Sigmoid colon (tissue), 7 donors: ENCODE results near the gene FGGY. TPM values are rescaled to one million over a fixed set of nuclear protein-coding genes. Genes with fewer than 3 reads are reported as not detected.

Experiments used
- DNase-seq: peaks from one replicate; pipeline ENCODE4 v3.0.0-alpha.2; 2019
- H3K27ac ChIP-seq, 4 donors: fragments of 200-600 bp; sonication (generic); one replicate each; pipeline ENCODE4 v1.5.1; 2016 to 2019; ENCODE audit warnings: mild to moderate bottlenecking in 1 of 4
- H3K27me3 ChIP-seq, 3 donors: fragments of 200-600 bp; sonication (generic); one replicate each; pipeline ENCODE4 v1.5.1; 2019; ENCODE audit warnings: mild to moderate bottlenecking in 1 of 3
- H3K36me3 ChIP-seq, 4 donors: fragments of 200-600 bp; sonication (generic); one replicate each; pipeline ENCODE4 v1.5.1; 2016 to 2019
- H3K4me1 ChIP-seq, 4 donors: fragments of 200-600 bp; sonication (generic); one replicate each; pipeline ENCODE4 v1.5.1; 2017 to 2019
- H3K4me3 ChIP-seq, 4 donors: fragments of 200-600 bp; sonication (generic); one replicate each; pipeline ENCODE4 v1.5.1; 2017 to 2019; ENCODE audit warnings: mild to moderate bottlenecking in 2 of 4, moderate library complexity in 1 of 4
- H3K9me3 ChIP-seq, 4 donors: fragments of 200-600 bp in 3 of 4; sonication (generic) in 3 of 4; one replicate each; pipeline versions ENCODE4 v1.5.1 to v1.6.1; 2013 to 2019
- CTCF ChIP-seq, 4 experiments: fragments of 450-650 bp in 3 of 4; fragments of 200-600 bp in 1 of 4; IDR thresholded peaks; one replicate each; pipeline ENCODE4 v1.5.1; 2016 to 2019; ENCODE audit warnings: antibody characterized with exemption in 4 of 4, mild to moderate bottlenecking in 3 of 4, moderate library complexity in 2 of 4
- EP300 ChIP-seq, 4 donors: sonication (generic); formaldehyde crosslinking; IDR thresholded peaks; one replicate each; pipeline ENCODE4 v1.6.1; 2017; ENCODE audit warnings: antibody characterized with exemption in 4 of 4
- POLR2A ChIP-seq, 2 donors: fragments of 450-650 bp; IDR thresholded peaks; one replicate each; pipeline ENCODE4 v1.6.1; 2016; ENCODE audit warnings: antibody characterized with exemption in 2 of 2, mild to moderate bottlenecking in 2 of 2, moderate library complexity in 2 of 2
- POLR2AphosphoS5 ChIP-seq, 4 donors: sonication (generic); formaldehyde crosslinking; IDR thresholded peaks; one replicate each; pipeline ENCODE4 v1.6.1; 2017; ENCODE audit warnings: antibody characterized with exemption in 4 of 4
- WGBS, 2 donors: extraction: QIAGEN DNeasy Blood & Tissue Kit; methylation state at CpG; one replicate each; pipeline ENCODE4 v1.1.7; 2013; 5-methylcytosine and 5-hydroxymethylcytosine counted together
- intact Hi-C: fragments of 100-400 bp; cut with DNase I; formaldehyde crosslinking; loops from one replicate; pipeline ENCODE4 v1.15.1; 2023
- polyA plus RNA-seq, 3 donors: library from polyadenylated mRNA; stranded (reverse); fragments of 200-250 nt; gene quantifications; one replicate each; pipeline ENCODE4 v1.2.3, GENCODE V29; 2013
- total RNA-seq, 4 donors: library from RNA; depleted of rRNA; stranded (reverse); fragments of >200 nt; gene quantifications; one replicate each; pipeline ENCODE4 v1.1.0, GENCODE V29; 2016
- donor health status: healthy with polysubstance abuse.
- donor health status: Bipolar disorder and iron deficiency.
- donor health status: healthy.

FGGY gene
- total and polyA plus RNA-seq, 7 donors, result 4.8 to 54.1 (median 20.5) TPM

GRCh38 chr1:59322814-59323213 is 25.9 kb downstream of the FGGY start:
- WGBS, 2 donors, result 71 to 88% methylated on average over 2 of the region's 2 CpGs
- Histone ChIP-seq H3K4me3 (no peak overlapping the region), H3K27ac (no peak overlapping the region), H3K4me1 (peaks cover 0 to 8% (median 2%) of the 10 kb centered on the region in 4 donors), H3K9me3 (no peaks in the 10 kb centered on the region), H3K27me3 (no peaks in the 10 kb centered on the region), H3K36me3 (no peaks in the 10 kb centered on the region)
- DNase-seq, result no peak
- intact Hi-C loops, result no loop called here
- TF ChIP-seq EP300 (IDR thresholded peaks at IDR 0.05), result no peak
- no peak for TF ChIP-seq POLR2AphosphoS5 (IDR thresholded peaks at IDR 0.05)

GRCh38 chr1:59323879-59324278 is 27.0 kb downstream of the FGGY start:
- no peak for TF ChIP-seq EP300 (IDR thresholded peaks at IDR 0.05)
- no peak for TF ChIP-seq POLR2AphosphoS5 (IDR thresholded peaks at IDR 0.05)
- no peak for TF ChIP-seq CTCF (IDR thresholded peaks at IDR 0.05)
- TF ChIP-seq POLR2A (IDR thresholded peaks at IDR 0.05), result no peak
- H3K36me3 ChIP-seq, result no peaks in the 10 kb centered on the region
- peaks cover 0 to under 1% (median under 1%) of the 10 kb centered on the region in 4 donors for H3K4me1 ChIP-seq
- intact Hi-C loops, result no loop called here
- H3K4me3 ChIP-seq, result no peak overlapping the region
- DNase-seq, result no peak
- H3K27ac ChIP-seq, result no peak overlapping the region
- WGBS, 2 donors, result 99% methylated on average over 3 of the region's 3 CpGs
- H3K9me3 ChIP-seq, result no peaks in the 10 kb centered on the region
- H3K27me3 ChIP-seq, result no peaks in the 10 kb centered on the region

GRCh38 chr1:59328353-59328752 is 31.5 kb downstream of the FGGY start:
- 85 to 93% methylated on average over 2 of the region's 2 CpGs for WGBS, 2 donors
- intact Hi-C loops, result no loop called here
- no peak overlapping the region for H3K27ac ChIP-seq

GRCh38 chr1:59329412-59330053 is 32.6 kb downstream of the FGGY start:
- H3K4me3 ChIP-seq, result no peak overlapping the region
- no peak for DNase-seq
- intact Hi-C loops, result no loop called here
- H3K36me3 ChIP-seq, result no peaks in the 10 kb centered on the region
- TF ChIP-seq EP300 (IDR thresholded peaks at IDR 0.05) (no peak), CTCF (IDR thresholded peaks at IDR 0.05) (no peak), POLR2AphosphoS5 (IDR thresholded peaks at IDR 0.05) (no peak), POLR2A (IDR thresholded peaks at IDR 0.05) (no peak)
- no peaks in the 10 kb centered on the region for H3K4me1 ChIP-seq
- H3K27ac ChIP-seq, result no peak overlapping the region
- 95 to 96% methylated on average over 4 of the region's 4 CpGs for WGBS, 2 donors
- no peaks in the 10 kb centered on the region for H3K27me3 ChIP-seq
- H3K9me3 ChIP-seq, result no peaks in the 10 kb centered on the region

More at GRCh38 chr1:59328353-59328752, 31.5 kb downstream of the FGGY start:
- DNase-seq, result no peak
- no peak for TF ChIP-seq EP300 (IDR thresholded peaks at IDR 0.05)
- TF ChIP-seq POLR2AphosphoS5 (IDR thresholded peaks at IDR 0.05), result no peak
- TF ChIP-seq POLR2A (IDR thresholded peaks at IDR 0.05), result no peak
- no peak for TF ChIP-seq CTCF (IDR thresholded peaks at IDR 0.05)
- Histone ChIP-seq H3K4me3 (no peak overlapping the region), H3K27me3 (no peaks in the 10 kb centered on the region), H3K36me3 (no peaks in the 10 kb centered on the region), H3K4me1 (no peaks in the 10 kb centered on the region), H3K9me3 (no peaks in the 10 kb centered on the region)

GRCh38 chr1:59331686-59332620 is 35.1 kb downstream of the FGGY start:
- 91 to 94% methylated on average over 5 of the region's 5 CpGs for WGBS, 2 donors
- TF ChIP-seq EP300 (IDR thresholded peaks at IDR 0.05) (no peak), POLR2AphosphoS5 (IDR thresholded peaks at IDR 0.05) (no peak), CTCF (IDR thresholded peaks at IDR 0.05) (no peak)
- H3K27me3 ChIP-seq, result no peaks in the 10 kb centered on the region
- H3K4me3 ChIP-seq, result no peak overlapping the region
- no peaks in the 10 kb centered on the region for H3K36me3 ChIP-seq
- no peaks in the 10 kb centered on the region for H3K4me1 ChIP-seq
- no peak overlapping the region for H3K27ac ChIP-seq
- intact Hi-C loops, result no loop called here
- H3K9me3 ChIP-seq, result no peaks in the 10 kb centered on the region
- DNase-seq, result no peak
